Panc1 (cell line): ENCODE measurements around the gene PLCD3.

Experiments used
- CTCF ChIP-seq: fragments of 450-650 bp; IDR thresholded peaks from 2 replicates; pipeline ENCODE4 v1.5.1; 2017; ENCODE audit warnings: mild to moderate bottlenecking
- POLR2AphosphoS5 ChIP-seq: IDR thresholded peaks from 2 replicates; pipeline ENCODE4 v1.6.1; 2012; ENCODE audit warnings: mild to moderate bottlenecking, low read depth, low read length, moderate library complexity
- REST ChIP-seq, 2 experiments: IDR thresholded peaks; 2 replicates each; pipeline ENCODE4 v1.6.1; 2011 to 2012; ENCODE audit warnings: low read depth in 2 of 2, control low read depth in 1 of 2, low read length in 1 of 2, mild to moderate bottlenecking in 1 of 2, moderate library complexity in 1 of 2; ENCODE audit not compliant: insufficient read depth in 1 of 2
- SIN3A ChIP-seq: IDR thresholded peaks from 2 replicates; pipeline ENCODE4 v1.6.1; 2012; ENCODE audit warnings: low read depth, mild to moderate bottlenecking, low read length, moderate library complexity, borderline replicate concordance; ENCODE audit not compliant: insufficient read depth

GRCh38 chr17:45104029-45104428, 28.3 kb downstream of the PLCD3 start:
- TF ChIP-seq POLR2AphosphoS5 (no peak), CTCF (no peak), REST (IDR thresholded peaks at IDR 0.05; ENCODE audit: insufficient read depth in 1 of 2, low read depth in 2 of 2, low read length in 1 of 2) (no peak), SIN3A (no peak)
